ENCODE results near the gene BLID. TPM values are rescaled to one million over a fixed set of nuclear protein-coding genes. Genes with fewer than 3 reads are reported as not detected.

The BLID gene
- total RNA-seq, 1 donor from 2014 or later, result not detected

GRCh38 chr11:122095681-122096262, 20.2 kb downstream of the BLID start:
- DNase-seq (ENCODE audit: low read depth, low spot score), result no peak
- Mint-ChIP-seq H3K27ac (ENCODE audit: unreplicated experiment) (no peak overlapping the region), H3K36me3 (ENCODE audit: low read depth) (peaks cover 7% of the 10 kb centered on the region), H3K9me3 (no peaks in the 10 kb centered on the region), H3K4me3 (peak overlapping the region; percentile 44), H3K4me1 (peaks cover 34% of the 10 kb centered on the region), H3K27me3 (ENCODE audit: low read depth) (peaks cover 29% of the 10 kb centered on the region)
- TF ChIP-seq, protein P1, sequence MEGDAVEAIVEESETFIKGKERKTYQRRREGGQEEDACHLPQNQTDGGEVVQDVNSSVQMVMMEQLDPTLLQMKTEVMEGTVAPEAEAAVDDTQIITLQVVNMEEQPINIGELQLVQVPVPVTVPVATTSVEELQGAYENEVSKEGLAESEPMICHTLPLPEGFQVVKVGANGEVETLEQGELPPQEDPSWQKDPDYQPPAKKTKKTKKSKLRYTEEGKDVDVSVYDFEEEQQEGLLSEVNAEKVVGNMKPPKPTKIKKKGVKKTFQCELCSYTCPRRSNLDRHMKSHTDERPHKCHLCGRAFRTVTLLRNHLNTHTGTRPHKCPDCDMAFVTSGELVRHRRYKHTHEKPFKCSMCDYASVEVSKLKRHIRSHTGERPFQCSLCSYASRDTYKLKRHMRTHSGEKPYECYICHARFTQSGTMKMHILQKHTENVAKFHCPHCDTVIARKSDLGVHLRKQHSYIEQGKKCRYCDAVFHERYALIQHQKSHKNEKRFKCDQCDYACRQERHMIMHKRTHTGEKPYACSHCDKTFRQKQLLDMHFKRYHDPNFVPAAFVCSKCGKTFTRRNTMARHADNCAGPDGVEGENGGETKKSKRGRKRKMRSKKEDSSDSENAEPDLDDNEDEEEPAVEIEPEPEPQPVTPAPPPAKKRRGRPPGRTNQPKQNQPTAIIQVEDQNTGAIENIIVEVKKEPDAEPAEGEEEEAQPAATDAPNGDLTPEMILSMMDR (conservative IDR thresholded peaks at IDR 0.05), result no peak

GRCh38 chr11:122094836-122095235, 21.2 kb downstream of the BLID start:
- Mint-ChIP-seq H3K27me3 (ENCODE audit: low read depth) (peaks cover 22% of the 10 kb centered on the region), H3K4me1 (peaks cover 29% of the 10 kb centered on the region), H3K9me3 (no peaks in the 10 kb centered on the region), H3K27ac (ENCODE audit: unreplicated experiment) (no peak overlapping the region), H3K4me3 (no peak overlapping the region), H3K36me3 (ENCODE audit: low read depth) (peaks cover 9% of the 10 kb centered on the region)
- TF ChIP-seq, protein P1 (conservative IDR thresholded peaks at IDR 0.05), result no peak
- DNase-seq (ENCODE audit: low read depth, low spot score), result no peak

DNA sequence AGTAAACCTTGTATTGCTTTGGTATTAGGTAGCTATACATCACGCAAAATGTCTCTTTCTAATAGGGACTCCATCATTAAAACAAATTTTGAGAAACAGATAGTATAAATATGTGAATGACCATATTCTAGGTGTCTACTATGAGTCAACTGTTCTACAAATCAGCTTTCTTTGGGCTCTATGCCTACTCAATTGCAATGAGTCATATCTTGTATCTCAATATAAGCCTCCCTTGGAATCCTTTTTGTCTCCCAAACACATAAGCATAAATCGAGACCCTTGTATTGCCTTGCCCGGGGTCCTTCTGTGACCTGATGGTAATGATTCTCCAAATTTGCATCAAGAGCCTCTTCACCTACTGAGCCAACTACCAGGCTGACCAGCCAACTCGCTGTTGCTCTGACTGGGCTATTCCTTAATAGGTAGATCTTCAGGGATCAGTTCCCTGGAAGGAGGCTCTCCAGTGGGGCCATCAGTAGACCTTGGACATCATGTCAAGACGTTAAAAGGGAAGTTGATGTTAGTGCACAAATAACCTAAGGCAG, 22.2 kb downstream of the BLID start:
- Mint-ChIP-seq H3K4me1 (peaks cover 24% of the 10 kb centered on the region), H3K27me3 (ENCODE audit: low read depth) (peaks cover 16% of the 10 kb centered on the region), H3K27ac (ENCODE audit: unreplicated experiment) (no peak overlapping the region), H3K9me3 (no peaks in the 10 kb centered on the region), H3K4me3 (no peak overlapping the region), H3K36me3 (ENCODE audit: low read depth) (peaks cover 9% of the 10 kb centered on the region)
- TF ChIP-seq, protein P1 (conservative IDR thresholded peaks at IDR 0.05), result no peak
- no peak for DNase-seq (ENCODE audit: low read depth, low spot score)

GRCh38 chr11:122091835-122092234, 24.2 kb downstream of the BLID start:
- peaks cover 14% of the 10 kb centered on the region for H3K36me3 Mint-ChIP-seq (ENCODE audit: low read depth)
- peaks cover 9% of the 10 kb centered on the region for H3K4me1 Mint-ChIP-seq
- DNase-seq (ENCODE audit: low read depth, low spot score), result no peak

DNA sequence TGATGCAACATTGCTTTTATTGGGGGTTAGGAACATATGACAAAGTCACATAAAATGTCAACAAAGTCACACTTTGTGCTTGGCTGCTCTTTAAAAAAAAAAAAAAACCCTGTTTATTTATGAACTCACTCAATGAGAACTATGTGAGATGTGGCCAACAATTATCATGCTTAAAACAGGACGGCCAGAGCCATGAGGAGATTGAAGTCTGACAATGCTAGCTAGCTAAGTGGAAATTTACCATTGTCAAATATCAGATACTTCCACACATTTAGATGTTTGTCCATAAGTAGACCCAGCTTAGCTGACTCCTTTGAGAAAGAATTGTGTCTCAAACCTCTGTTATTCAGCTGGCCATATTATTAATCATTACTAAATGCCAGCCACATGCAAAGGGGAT, 26.9 kb downstream of the BLID start:
- H3K27me3 Mint-ChIP-seq (ENCODE audit: low read depth), result no peaks in the 10 kb centered on the region
- TF ChIP-seq, protein P1 (conservative IDR thresholded peaks at IDR 0.05), result no peak
- no peak overlapping the region for H3K27ac Mint-ChIP-seq (ENCODE audit: unreplicated experiment)
- peaks cover 14% of the 10 kb centered on the region for H3K36me3 Mint-ChIP-seq (ENCODE audit: low read depth)
- no peak overlapping the region for H3K4me3 Mint-ChIP-seq
- no peaks in the 10 kb centered on the region for H3K9me3 Mint-ChIP-seq
- DNase-seq (ENCODE audit: low read depth, low spot score), result no peak
- H3K4me1 Mint-ChIP-seq, result no peaks in the 10 kb centered on the region

More at GRCh38 chr11:122091835-122092234, 24.2 kb downstream of the BLID start:
- H3K27ac Mint-ChIP-seq (ENCODE audit: unreplicated experiment), result no peak overlapping the region
- TF ChIP-seq, protein P1 (conservative IDR thresholded peaks at IDR 0.05), result no peak
- H3K27me3 Mint-ChIP-seq (ENCODE audit: low read depth), result peaks cover 3% of the 10 kb centered on the region
- no peaks in the 10 kb centered on the region for H3K9me3 Mint-ChIP-seq
- H3K4me3 Mint-ChIP-seq, result no peak overlapping the region
